CD4-positive, alpha-beta T cell (primary cell): ENCODE measurements around the gene HIVEP3. TPM values are rescaled to one million over a fixed set of nuclear protein-coding genes. Genes with fewer than 3 reads are reported as not detected.
"Not testable (repeated sequence)": the region's sequence is repeated elsewhere in the genome, so short reads cannot be mapped to it uniquely, and the experiment has no call there.

Experiments
- ATAC-seq: fragments of 200-7000 bp; cut with Tn5 transposase; one replicate; pipeline ENCODE4 v1.10.0; 2022; ENCODE audit warnings: mild to moderate bottlenecking; ENCODE audit not compliant: poor library complexity
- CTCF ChIA-PET: fragments of 350-600 bp; sonication (Branson Sonifier 250); formaldehyde crosslinking; loops from one replicate; lab custom pipeline; 2021; ENCODE audit warnings: antibody characterized with exemption, inconsistent platforms; lab: Charles Lee
- POLR2A ChIA-PET: fragments of 350-600 bp; sonication (Branson Sonifier 250); formaldehyde crosslinking; loops from one replicate; lab custom pipeline; 2021; ENCODE audit warnings: antibody characterized with exemption, inconsistent platforms; lab: Charles Lee
- DNase-seq, 14 experiments: peaks; one replicate each; pipeline ENCODE4 v3.0.0-alpha.2; 2013 to 2020; ENCODE audit warnings: mixed read lengths in 2 of 14
- H3K27ac ChIP-seq, 2 donors: one replicate each; pipeline versions ENCODE4 v1.5.1 to v1.7.0; 2013; ENCODE audit warnings: low read length in 2 of 2, low read depth in 1 of 2, mild to moderate bottlenecking in 1 of 2
- H3K27me3 ChIP-seq, 2 experiments: 1 replicate in 1 of 2; 2 replicates in 1 of 2; pipeline versions ENCODE4 v1.6.1 to v1.7.0; 2013; ENCODE audit warnings: low read length in 2 of 2, control low read depth in 1 of 2, mild to moderate bottlenecking in 1 of 2, moderate library complexity in 1 of 2; ENCODE audit not compliant: insufficient read depth in 2 of 2, control insufficient read depth in 1 of 2
- H3K36me3 ChIP-seq: one replicate; pipeline ENCODE4 v1.6.1; 2013; ENCODE audit warnings: low read length, control low read depth; ENCODE audit not compliant: insufficient read depth
- H3K4me1 ChIP-seq: one replicate; pipeline ENCODE4 v1.6.1; 2013; ENCODE audit warnings: low read length, control low read depth; ENCODE audit not compliant: insufficient read depth
- H3K4me3 ChIP-seq: one replicate; pipeline ENCODE4 v1.5.1; 2013; ENCODE audit warnings: mild to moderate bottlenecking, low read length, moderate library complexity
- H3K9me3 ChIP-seq, 2 experiments: 1 replicate in 1 of 2; 2 replicates in 1 of 2; pipeline versions ENCODE4 v1.6.1 to v1.7.0; 2013; ENCODE audit warnings: low read length in 2 of 2, mild to moderate bottlenecking in 2 of 2, control low read depth in 1 of 2, moderate library complexity in 1 of 2; ENCODE audit not compliant: control insufficient read depth in 1 of 2, insufficient read depth in 1 of 2
- H3K27ac Mint-ChIP-seq: one replicate; pipeline ENCODE4 v1.8.0; 2020; ENCODE audit warnings: mixed read lengths
- H3K27me3 Mint-ChIP-seq: one replicate; pipeline ENCODE4 v1.8.0; 2021; ENCODE audit warnings: mixed read lengths
- H3K36me3 Mint-ChIP-seq: one replicate; pipeline ENCODE4 v1.8.0; 2021; ENCODE audit warnings: low read depth, mixed read lengths
- H3K4me1 Mint-ChIP-seq: one replicate; pipeline ENCODE4 v1.8.0; 2021; ENCODE audit warnings: low read depth, mixed read lengths
- H3K4me3 Mint-ChIP-seq: one replicate; pipeline ENCODE4 v1.8.0; 2020; ENCODE audit warnings: mild to moderate bottlenecking, mixed read lengths
- H3K9me3 Mint-ChIP-seq: one replicate; pipeline ENCODE4 v1.8.0; 2020; ENCODE audit warnings: mixed read lengths
- CTCF ChIP-seq: fragments of 200-600 bp; IDR thresholded peaks from one replicate; pipeline ENCODE4 v1.8.0; 2022; ENCODE audit warnings: antibody characterized with exemption, mild to moderate bottlenecking
- intact Hi-C, 2 experiments: fragments of 100-400 bp; cut with DNase I in 1 of 2; cut with micrococcal nuclease in 1 of 2; formaldehyde crosslinking; loops; one replicate each; pipeline versions ENCODE4 v1.15.1 to v1.9.0; 2023 to 2025; cut with DNase I, micrococcal nuclease
- total RNA-seq, 174 experiments: library from RNA in 2 of 174; stranded (reverse) in 2 of 174; gene quantifications; one replicate each; pipeline ENCODE4 v1.2.3 and lab custom pipeline; 2021 to 2026

The HIVEP3 gene
- total RNA-seq, 2 experiments from 2014 or later: 5.1 to 5.4 TPM

- intact Hi-C loops: no loop called here
- no peaks in the 10 kb centered on the region for H3K27me3 Mint-ChIP-seq
- POLR2A ChIA-PET: no interaction called here
Measured at GRCh38 chr1:41696381-41696780, 222.3 kb downstream of the HIVEP3 start.

GRCh38 chr1:41695118-41695745 is 223.5 kb downstream of the HIVEP3 start:
- ChIA-PET POLR2A (no interaction called here), CTCF (no interaction called here)
- intact Hi-C loops: no loop called here

More at GRCh38 chr1:41696381-41696780, 222.3 kb downstream of the HIVEP3 start:
- Histone ChIP-seq H3K36me3 (no peaks in the 10 kb centered on the region), H3K4me3 (no peak overlapping the region), H3K27ac (no peak overlapping the region), H3K9me3 (no peaks in the 10 kb centered on the region), H3K4me1 (peaks cover 12% of the 10 kb centered on the region), H3K27me3 (no peaks in the 10 kb centered on the region)
- Mint-ChIP-seq H3K36me3 (no peaks in the 10 kb centered on the region), H3K4me3 (no peak overlapping the region), H3K27ac (no peak overlapping the region), H3K9me3 (no peaks in the 10 kb centered on the region), H3K4me1 (peaks cover 3% of the 10 kb centered on the region)
- DNase-seq: no peak
- TF ChIP-seq CTCF: no peak
- CTCF ChIA-PET: no interaction called here
- no peak for ATAC-seq

GRCh38 chr1:41691966-41692365 is 226.8 kb downstream of the HIVEP3 start:
- DNase-seq, H3K4me3 ChIP-seq, H3K27ac Mint-ChIP-seq, H3K9me3 Mint-ChIP-seq, H3K27me3 ChIP-seq, H3K4me1 Mint-ChIP-seq, H3K27ac ChIP-seq, H3K36me3 ChIP-seq, H3K9me3 ChIP-seq, H3K36me3 Mint-ChIP-seq, ATAC-seq, H3K4me3 Mint-ChIP-seq, H3K27me3 Mint-ChIP-seq, CTCF ChIA-PET, intact Hi-C loops, POLR2A ChIA-PET: not testable (repeated sequence)
- peaks cover 15% of the 10 kb centered on the region for H3K4me1 ChIP-seq

More at GRCh38 chr1:41695118-41695745, 223.5 kb downstream of the HIVEP3 start:
- Mint-ChIP-seq H3K36me3 (no peaks in the 10 kb centered on the region), H3K4me3 (no peak overlapping the region), H3K27ac (no peak overlapping the region), H3K9me3 (no peaks in the 10 kb centered on the region), H3K4me1 (peaks cover 4% of the 10 kb centered on the region), H3K27me3 (no peaks in the 10 kb centered on the region)
- Histone ChIP-seq H3K36me3 (no peaks in the 10 kb centered on the region), H3K4me3 (no peak overlapping the region), H3K27ac (no peak overlapping the region), H3K27me3 (no peaks in the 10 kb centered on the region), H3K4me1 (peaks cover 15% of the 10 kb centered on the region), H3K9me3 (no peaks in the 10 kb centered on the region)
- TF ChIP-seq CTCF: no peak
- DNase-seq (no peak), ATAC-seq (no peak)

GRCh38 chr1:41691424-41691823 is 227.3 kb downstream of the HIVEP3 start:
- H3K9me3 Mint-ChIP-seq: no peaks in the 10 kb centered on the region
- intact Hi-C loops: no loop called here
- no peak overlapping the region for H3K27ac Mint-ChIP-seq
- DNase-seq (no peak), ATAC-seq (no peak)
- Histone ChIP-seq H3K27me3 (no peaks in the 10 kb centered on the region), H3K36me3 (no peaks in the 10 kb centered on the region), H3K9me3 (no peaks in the 10 kb centered on the region), H3K4me3 (no peak overlapping the region), H3K4me1 (peaks cover 15% of the 10 kb centered on the region), H3K27ac (no peak overlapping the region)
- H3K4me3 Mint-ChIP-seq: no peak overlapping the region
- H3K36me3 Mint-ChIP-seq: no peaks in the 10 kb centered on the region
- ChIA-PET CTCF (no interaction called here), POLR2A (interaction anchor here (1.0 kb wide), 1 partner anchor 60 kb away, joined by 3 read pairs; no protein-coding TSS in a partner anchor)
- H3K4me1 Mint-ChIP-seq: peaks cover 9% of the 10 kb centered on the region
- TF ChIP-seq CTCF: no peak
- no peaks in the 10 kb centered on the region for H3K27me3 Mint-ChIP-seq
